Measurements from ENCODE around the gene LCN10. TPM values are rescaled to one million over a fixed set of nuclear protein-coding genes. Genes with fewer than 3 reads are reported as not detected.
"Not testable (repeated sequence)": the region's sequence is repeated elsewhere in the genome, so short reads cannot be mapped to it uniquely, and the experiment has no call there.

Gene LCN10
- total RNA-seq, 1 donor from 2014 or later = 9.2 TPM

DNA sequence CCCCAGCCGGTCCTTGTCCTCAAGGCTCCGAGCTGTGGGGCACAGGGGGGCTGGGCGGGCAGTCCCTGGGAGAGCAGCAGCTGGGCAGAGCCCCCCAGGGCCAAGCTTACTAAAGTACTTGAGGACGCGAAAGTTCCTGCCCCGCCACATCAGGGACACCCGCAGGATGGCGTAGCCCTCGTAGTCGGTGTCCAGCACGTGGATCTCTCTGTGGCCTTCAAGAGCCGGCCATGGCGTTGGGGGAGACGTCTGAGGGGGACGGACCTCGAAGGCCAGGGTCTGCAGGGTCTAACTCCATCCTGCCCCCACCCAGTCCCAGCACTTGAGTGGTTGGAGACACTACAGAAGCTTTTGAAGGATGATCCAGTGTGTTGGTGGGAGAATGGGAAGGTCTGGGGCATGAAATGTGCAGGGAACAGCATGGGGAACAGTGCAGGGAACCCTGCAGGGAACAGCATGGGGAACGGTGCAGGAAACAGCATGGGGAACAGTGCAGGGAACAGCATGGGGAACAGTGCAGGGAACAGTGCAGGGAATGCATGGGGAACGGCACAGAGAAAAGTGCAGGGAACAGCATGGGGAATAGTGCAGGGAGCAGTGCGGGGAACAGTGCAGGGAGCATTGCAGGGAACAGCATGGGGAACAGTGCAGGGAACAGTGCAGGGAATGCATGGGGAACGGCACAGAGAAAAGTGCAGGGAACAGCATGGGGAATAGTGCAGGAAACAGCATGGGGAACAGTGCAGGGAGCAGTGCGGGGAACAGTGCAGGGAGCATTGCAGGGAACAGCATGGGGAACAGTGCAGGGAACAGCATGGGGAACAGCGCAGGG is 12.8 kb upstream of the LCN10 start:
- DNase-seq (ENCODE audit: low spot score) = not testable (repeated sequence)

- DNase-seq (ENCODE audit: low spot score) = no peak
These were observed 12.0 kb upstream of the LCN10 start for GRCh38 chr9:136754626-136755301.

DNA sequence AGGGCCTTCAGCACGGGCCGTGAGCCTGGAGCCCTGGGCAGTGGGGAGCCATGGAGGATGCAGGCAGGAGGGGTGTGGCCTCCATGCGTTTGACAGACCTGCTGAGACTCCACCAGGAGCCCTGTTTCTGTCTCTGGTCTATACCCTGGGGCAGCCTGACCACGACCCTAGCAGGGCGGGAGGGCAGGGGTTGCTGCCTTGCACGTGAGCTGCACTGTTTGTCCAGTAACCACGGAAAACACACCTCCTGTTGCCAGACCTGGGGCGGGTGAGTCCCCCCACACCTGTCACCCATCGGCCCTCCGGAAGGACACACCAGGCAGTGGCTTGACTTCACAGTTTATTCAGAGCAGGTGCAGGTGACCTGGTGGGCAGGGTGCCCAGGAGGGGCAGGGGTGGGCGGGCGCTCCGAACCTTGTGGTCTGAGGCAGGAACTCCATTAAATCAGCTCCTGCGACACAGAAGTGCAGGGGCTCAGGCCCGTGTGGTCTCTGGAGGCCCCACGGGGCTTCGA is 11.4 kb upstream of the LCN10 start:
- no peak for DNase-seq (ENCODE audit: low spot score)

- no peak for DNase-seq (ENCODE audit: low spot score)
These were observed 10.8 kb upstream of the LCN10 start for GRCh38 chr9:136753371-136754058.

DNA sequence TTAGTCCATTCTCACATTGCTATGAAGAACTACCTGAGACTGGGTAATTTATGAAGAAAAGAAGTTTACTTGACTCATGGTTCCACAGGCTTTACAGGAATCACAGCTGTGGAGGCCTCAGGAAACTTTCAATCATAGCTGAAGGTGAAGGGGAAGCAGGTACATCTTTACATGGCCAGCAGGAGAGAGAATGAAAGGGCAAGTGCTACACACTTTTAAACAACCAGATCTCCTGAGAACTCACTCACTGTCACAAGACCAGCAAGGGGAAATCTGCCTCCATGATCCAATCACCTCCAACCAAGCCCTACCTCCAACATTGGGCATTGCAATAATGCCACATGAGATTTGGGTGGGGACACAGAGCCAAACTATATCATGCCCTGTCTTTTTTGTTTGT is 9.1 kb upstream of the LCN10 start:
- no peak for DNase-seq (ENCODE audit: low spot score)

- DNase-seq (ENCODE audit: low spot score) = no peak
These were observed 8.5 kb upstream of the LCN10 start for GRCh38 chr9:136751244-136751643.

DNA sequence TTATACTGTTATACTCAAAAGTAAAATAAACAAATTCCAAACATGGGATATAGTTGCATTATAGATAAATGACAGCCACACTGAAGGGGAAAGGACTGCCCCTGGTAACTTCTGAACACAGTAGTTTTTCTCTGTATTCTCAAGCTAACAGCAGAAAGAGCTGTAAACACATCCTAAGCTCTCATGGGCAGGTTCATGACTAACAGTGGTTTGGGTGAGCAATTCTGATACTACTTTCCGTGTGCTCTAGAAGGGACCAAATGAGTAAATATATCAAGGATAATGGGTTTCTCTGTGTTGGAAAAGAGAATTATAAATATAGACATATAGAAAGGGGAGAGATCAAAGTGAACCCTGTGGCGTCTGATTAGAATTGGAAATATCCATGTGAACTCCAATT is 7.8 kb upstream of the LCN10 start:
- no peak for DNase-seq (ENCODE audit: low spot score)

DNA sequence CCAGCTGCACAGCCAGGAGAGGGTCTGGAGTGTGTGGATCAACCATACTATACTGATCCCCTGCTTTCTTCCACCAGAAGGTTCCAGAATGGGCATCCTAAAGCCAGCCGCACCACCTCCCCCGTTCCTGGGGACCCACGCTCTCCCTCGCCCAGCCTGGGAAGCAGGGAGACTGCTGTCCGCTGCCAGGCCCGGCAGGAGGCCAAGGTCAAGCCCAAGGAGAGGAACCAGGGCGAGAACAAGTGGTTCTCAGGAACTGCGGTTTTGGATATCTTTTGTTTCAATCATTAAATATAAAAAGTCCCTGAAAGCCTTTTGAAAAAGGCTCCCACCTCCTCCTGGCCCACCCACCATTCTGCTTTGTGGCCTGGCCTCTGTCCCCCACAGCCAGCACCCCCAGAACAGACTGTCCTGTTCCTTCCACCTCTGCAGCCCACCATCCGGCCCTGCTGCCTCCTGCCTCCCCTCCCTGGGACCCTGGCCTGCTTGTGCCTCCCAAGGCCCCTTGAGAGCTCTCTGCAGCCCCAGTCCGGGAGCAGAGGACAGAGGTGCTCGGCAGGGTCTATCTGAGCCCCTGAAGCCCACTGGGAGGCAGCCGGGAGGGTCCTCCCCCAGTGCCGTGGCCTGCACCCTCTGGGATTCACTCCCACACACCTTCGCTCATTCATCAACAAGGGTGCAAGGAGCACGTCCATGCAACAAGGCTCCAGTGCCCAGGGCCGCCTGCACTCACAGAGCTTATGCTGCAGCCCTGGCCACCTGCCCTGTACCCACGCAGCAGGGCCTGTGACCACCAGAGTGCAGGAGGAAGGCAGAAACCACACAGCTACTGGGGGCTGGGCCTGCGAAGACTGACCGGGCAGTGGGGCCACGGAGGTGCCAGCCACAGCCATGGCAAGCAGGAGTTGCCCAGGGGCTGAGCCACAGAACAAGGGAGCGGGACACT is 6.2 kb upstream of the LCN10 start:
- no peak for DNase-seq (ENCODE audit: low spot score)

GRCh38 chr9:136748201-136748600 is 5.5 kb upstream of the LCN10 start, which contains the start of gene LCN6:
Gene LCN6 (minus strand): TSS chr9:136748525. CDS start chr9:136748483, 42 bp downstream.
- DNase-seq (ENCODE audit: low spot score) = no peak

DNA sequence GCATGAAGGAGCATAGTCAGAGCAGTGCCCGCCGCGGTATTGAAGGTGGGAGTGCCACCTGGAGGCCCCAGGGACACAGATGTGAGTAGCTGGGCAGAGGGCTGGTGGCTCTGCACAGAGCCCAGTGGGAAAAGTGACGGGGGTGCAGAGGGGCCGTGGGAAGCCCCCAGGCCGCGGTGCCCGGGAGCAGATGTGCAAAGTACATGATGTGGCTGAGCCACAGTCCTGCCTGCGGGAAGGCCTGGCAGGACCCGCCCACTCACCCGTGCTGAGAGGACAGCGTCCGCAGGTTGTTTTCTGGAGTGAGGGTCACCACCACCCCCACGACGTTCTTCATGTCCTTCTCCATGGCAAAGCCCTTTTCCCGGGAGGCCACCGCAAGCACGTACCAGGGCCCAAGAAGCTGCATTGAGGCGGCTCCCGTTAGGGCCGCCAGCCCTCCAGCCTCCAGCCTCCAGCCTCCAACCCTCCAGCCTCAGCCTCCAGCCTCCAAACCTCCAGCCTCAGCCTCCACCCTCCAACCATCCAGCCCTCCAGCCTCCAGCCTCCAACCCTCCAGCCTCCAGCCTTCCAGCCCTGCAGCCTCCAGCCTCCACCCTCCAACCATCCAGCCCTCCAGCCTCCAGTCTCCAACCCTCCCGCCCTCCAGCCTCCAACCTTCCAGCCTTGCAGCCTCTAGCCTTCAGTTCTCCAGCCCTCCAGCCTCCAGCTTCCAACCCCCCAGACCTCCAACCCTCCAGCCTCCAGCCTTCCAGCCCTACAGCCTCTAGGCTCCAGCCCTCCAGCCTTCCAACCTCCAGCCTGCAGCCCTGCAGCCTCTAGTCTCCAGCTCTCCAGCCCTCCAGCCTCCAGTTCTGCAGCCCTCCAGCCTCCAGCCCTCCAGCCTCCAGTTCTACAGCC is 4.7 kb upstream of the LCN10 start:
- no peak for DNase-seq (ENCODE audit: low spot score)

DNA sequence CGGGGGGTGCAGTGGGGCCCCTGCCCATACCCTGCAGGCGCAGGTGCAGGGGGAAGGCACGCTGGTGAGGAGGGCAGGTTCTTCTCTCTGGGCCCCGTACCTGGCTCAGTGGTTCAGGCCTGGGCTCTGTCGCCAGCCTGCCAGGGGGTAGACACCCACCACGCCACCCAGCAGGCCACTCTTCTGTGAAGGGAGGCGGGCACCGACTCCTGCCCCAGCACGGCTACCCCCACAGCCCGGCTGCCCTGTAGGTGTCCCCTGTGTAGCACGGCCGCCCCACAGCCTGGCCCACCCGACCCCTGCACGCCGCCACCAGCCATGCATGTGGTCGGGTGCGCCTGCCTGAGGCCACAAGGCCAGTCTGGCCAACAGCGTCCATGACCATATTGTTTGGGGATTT is 3.9 kb upstream of the LCN10 start:
- no peak for DNase-seq (ENCODE audit: low spot score)

GRCh38 chr9:136746155-136746490 is 3.4 kb upstream of the LCN10 start:
- no peak for DNase-seq (ENCODE audit: low spot score)

DNA sequence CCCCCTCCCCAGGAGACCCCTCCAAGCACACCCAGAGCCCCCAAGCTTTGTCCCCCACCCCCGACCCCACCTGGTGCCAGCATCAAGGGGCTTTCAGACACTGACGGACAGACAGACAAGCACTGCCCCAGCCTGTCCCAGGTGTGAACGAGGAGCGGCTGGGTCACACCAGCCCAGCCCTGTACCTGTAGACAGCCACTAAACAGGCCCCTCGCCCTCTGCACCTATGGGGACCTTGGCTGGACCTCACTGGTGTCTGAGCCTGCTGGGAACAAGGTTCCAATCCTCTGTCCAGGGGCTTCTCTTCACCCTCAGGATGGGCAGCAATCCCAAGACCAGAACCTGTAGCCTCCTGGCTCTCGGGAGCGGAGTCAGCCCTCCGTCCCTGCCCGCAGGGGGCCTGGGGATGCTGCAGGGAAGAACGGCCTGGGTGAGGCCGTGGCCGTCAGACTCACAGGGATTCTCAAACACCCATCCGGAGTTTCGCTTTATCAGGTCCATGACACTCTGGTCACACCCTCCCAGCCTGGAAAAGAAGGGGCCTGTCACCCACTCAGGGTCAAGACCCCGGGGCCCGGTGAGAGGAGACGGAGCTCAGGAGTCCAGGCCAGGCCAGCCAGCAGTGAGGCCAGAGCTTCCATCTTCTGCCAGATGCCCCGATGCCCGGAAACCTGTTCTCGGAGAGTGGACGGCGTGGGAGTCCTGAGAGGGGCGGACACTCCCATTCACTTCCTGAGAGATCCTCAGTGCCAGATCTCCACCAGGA is 2.8 kb upstream of the LCN10 start:
- DNase-seq (ENCODE audit: low spot score) = no peak

DNA sequence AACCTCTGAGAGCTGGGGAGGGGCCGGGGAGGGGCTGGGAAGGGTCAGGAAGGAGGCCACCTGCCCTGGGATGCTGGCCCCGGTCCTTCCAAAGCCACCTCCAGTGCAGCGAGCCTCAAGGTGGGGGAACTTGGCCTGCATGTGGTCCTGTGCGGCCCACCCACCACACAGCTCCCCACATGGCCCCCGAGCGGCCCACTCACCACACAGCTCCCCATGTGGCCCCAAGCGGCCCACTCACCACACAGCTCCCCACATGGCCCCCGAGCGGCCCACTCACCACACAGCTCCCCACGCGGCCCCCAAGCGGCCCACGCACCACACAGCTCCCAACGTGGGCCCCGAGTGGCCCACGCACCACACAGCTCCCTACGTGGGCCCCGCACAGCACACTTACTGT is 2.0 kb upstream of the LCN10 start:
- DNase-seq (ENCODE audit: low spot score) = no peak

GRCh38 chr9:136743639-136744211 is 985 bp upstream of the LCN10 start:
- DNase-seq (ENCODE audit: low spot score) = no peak

DNA sequence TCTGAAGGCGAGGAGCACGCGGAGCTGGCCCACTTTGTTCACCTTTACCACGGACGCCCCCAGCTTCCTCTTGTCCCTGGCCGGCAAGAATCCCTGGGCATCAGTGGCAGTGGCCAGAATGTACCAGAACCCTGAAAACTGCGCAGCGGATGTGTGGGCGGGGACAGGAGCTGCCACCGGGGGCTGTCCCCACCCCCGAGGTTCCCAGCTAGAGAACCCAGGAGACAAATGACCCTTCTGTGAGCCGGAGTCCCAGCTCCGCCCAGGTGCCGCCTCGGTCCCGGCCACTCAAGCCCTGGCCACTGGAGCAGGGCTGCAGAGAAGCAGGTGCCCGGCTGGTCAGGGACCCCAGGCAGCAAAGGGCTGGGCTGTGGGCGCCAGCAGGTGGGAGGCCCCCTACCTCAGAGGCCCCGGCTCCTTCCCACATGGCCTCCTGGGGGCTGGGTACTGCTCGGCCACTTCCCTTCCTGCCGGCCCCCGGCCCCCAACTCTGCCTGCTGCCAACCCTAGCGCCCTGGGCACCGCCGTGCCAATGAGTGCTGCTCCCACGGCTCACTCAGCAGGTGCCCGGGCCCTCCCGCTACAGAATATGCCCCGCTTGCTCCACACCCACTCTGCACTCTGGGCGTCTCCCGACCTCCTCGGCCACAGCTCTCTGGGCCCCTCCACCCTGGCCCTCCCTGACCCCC is 713 bp downstream of the LCN10 start:
- DNase-seq (ENCODE audit: low spot score) = no peak

- DNase-seq (ENCODE audit: low spot score) = no peak
These were observed 1.5 kb downstream of the LCN10 start for GRCh38 chr9:136740971-136741882.
